Activated naive CD8-positive, alpha-beta T cell treated with anti-CD3 and anti-CD28 coated beads, Interleukin-2, amount 10 ng/mL, durations not matched to agents 7 days and 5 days (primary cell): ENCODE data around the gene ULK4. TPM values are rescaled to one million over a fixed set of nuclear protein-coding genes. Genes with fewer than 3 reads are reported as not detected.
"Not testable (repeated sequence)": the region's sequence is repeated elsewhere in the genome, so short reads cannot be mapped to it uniquely, and the experiment has no call there.

ENCODE experiments used
- ATAC-seq: fragments of 150-1000 bp; cut with Tn5 transposase; one replicate; pipeline ENCODE4 v1.10.0; 2021; ENCODE audit warnings: low read depth, moderate library complexity
- POLR2A ChIA-PET: fragments of 350-600 bp; sonication (Branson Sonifier 250); formaldehyde crosslinking; loops from one replicate; lab custom pipeline; 2021; ENCODE audit warnings: antibody characterized with exemption; lab: Charles Lee
- DNase-seq: peaks from one replicate; pipeline ENCODE4 v3.0.0; 2021
- H3K27ac Mint-ChIP-seq: one replicate; pipeline ENCODE4 v1.8.0; 2022; ENCODE audit warnings: mild to moderate bottlenecking, mixed read lengths
- H3K27me3 Mint-ChIP-seq: one replicate; pipeline ENCODE4 v1.8.0; 2022; ENCODE audit warnings: mild to moderate bottlenecking, moderate library complexity, mixed read lengths
- H3K36me3 Mint-ChIP-seq: one replicate; pipeline ENCODE4 v1.8.0; 2021; ENCODE audit warnings: mild to moderate bottlenecking, mixed read lengths
- H3K4me1 Mint-ChIP-seq: one replicate; pipeline ENCODE4 v1.8.0; 2021; ENCODE audit warnings: mixed read lengths
- H3K4me3 Mint-ChIP-seq: one replicate; pipeline ENCODE4 v1.8.0; 2022; ENCODE audit warnings: mild to moderate bottlenecking, moderate library complexity, mixed read lengths
- H3K9me3 Mint-ChIP-seq: one replicate; pipeline ENCODE4 v1.8.0; 2021; ENCODE audit warnings: mixed read lengths
- total RNA-seq, 2 experiments: library from RNA; stranded (reverse); gene quantifications; one replicate each; pipeline ENCODE4 v1.2.3, GENCODE V29; 2021

The ULK4 gene
- total RNA-seq, 2 experiments from 2014 or later: 18.6 to 19.0 TPM

DNA sequence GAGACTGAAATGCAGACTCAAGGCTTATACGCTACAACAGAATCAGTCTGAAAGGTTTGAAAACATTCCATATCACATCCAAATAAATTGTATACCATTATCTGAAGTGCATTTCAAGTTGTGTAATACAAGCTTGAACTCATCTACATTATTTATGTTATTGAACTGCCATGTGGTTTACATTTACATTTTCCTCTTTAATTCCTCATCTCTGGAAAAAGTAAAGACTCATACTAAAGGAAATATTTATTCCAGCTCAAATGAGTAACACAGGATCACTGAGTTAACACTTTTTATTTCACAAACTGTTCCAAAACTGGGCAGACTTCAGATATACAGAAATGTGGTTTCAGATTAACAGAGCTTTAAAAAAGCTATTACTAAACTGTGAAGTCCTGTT, 282.5 kb downstream of the ULK4 start:
- Mint-ChIP-seq H3K36me3 (peaks cover 2% of the 10 kb centered on the region), H3K9me3 (peaks cover 1% of the 10 kb centered on the region), H3K27ac (no peak overlapping the region), H3K4me1 (no peaks in the 10 kb centered on the region), H3K4me3 (no peak overlapping the region), H3K27me3 (no peaks in the 10 kb centered on the region)
- POLR2A ChIA-PET: no interaction called here
- ATAC-seq: no peak
- no peak for DNase-seq

DNA sequence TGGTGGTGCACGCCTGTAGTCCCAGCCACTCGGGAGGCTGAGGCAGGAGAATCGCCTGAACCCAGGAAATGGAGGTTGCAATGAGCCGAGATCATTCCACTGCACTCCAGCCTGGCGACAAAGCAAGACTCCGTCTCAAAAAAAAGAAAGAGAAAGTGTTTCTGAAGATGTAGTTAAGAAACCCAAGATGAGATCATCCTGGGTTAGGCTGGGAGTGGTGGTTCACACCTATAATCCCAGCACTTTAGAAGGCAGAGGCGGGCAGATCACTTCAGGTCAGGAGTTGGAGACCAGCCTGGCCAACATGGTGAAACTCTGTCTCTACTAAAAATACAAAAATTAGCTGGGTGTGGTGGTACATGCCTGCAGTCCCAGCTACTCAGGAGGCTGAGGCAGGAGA, 286.8 kb downstream of the ULK4 start:
- H3K9me3 Mint-ChIP-seq, H3K4me1 Mint-ChIP-seq, H3K4me3 Mint-ChIP-seq, DNase-seq, POLR2A ChIA-PET, H3K27ac Mint-ChIP-seq, H3K27me3 Mint-ChIP-seq, ATAC-seq, H3K36me3 Mint-ChIP-seq: not testable (repeated sequence)

DNA sequence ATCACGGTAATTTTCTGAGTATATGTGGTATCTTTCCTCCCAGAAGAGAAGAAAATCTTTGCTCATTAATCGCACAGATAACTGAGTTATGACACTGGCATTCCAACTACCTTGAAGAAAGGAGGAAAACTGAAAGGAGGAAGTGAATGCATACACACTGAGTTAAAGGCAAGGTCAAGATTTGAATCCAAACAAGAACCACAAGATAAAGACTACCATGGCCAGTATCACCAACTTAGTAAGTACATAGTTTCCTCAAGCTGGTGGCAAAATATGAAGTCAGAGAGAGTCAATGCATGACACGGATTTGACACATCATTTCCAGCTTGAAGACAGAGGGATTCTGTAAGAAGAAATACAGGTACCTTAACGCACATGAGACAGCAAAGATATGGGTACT, 287.5 kb downstream of the ULK4 start:
- ATAC-seq: no peak
- H3K4me1 Mint-ChIP-seq: no peaks in the 10 kb centered on the region
- no peaks in the 10 kb centered on the region for H3K36me3 Mint-ChIP-seq
- no peak overlapping the region for H3K4me3 Mint-ChIP-seq
- no peaks in the 10 kb centered on the region for H3K27me3 Mint-ChIP-seq
- DNase-seq: no peak
- POLR2A ChIA-PET: no interaction called here
- no peak overlapping the region for H3K27ac Mint-ChIP-seq
- H3K9me3 Mint-ChIP-seq: peaks cover 4% of the 10 kb centered on the region

DNA sequence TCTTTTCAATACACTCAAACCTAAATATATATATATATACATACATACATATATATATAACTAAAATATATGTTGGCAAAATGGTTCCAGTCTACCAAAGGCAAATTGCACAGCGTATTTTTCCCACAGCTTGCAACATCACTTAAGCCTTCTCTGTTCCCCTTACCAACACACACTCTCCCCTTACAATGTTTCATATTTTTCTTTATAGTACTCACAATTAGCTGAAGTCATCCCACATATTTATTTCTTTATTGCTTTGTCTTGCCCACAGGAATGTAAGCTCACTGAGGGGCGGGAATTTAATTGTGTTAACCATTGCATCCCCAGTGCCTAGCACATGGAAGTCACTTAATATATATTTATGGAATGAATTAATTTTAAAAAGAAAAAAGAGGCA, 288.3 kb downstream of the ULK4 start:
- Mint-ChIP-seq H3K27ac (no peak overlapping the region), H3K4me1 (no peaks in the 10 kb centered on the region), H3K36me3 (no peaks in the 10 kb centered on the region), H3K9me3 (peaks cover 4% of the 10 kb centered on the region), H3K4me3 (no peak overlapping the region), H3K27me3 (no peaks in the 10 kb centered on the region)
- POLR2A ChIA-PET: no interaction called here
- ATAC-seq (no peak), DNase-seq (no peak)

DNA sequence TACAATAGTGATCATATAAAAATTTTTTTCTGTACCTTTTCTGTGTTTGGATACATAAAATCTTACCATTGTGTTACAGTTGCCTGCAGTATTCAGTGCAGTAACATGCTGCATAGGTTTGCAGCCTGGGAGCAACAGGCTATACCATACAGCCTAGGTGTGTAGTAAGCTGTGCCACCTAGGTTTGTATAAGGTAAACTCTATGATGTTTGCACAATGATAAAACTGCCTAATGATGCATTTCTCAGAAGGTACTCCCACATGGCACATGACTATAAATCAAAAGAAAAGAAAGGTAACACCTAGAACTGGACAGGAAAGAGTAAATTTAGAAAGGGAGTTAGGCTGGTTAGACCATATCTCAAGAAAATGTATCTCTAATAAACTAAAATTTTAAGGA, 293.5 kb downstream of the ULK4 start:
- no peaks in the 10 kb centered on the region for H3K4me1 Mint-ChIP-seq
- no peak for DNase-seq
- no peak overlapping the region for H3K27ac Mint-ChIP-seq
- H3K36me3 Mint-ChIP-seq: peaks cover 7% of the 10 kb centered on the region
- peaks cover 17% of the 10 kb centered on the region for H3K9me3 Mint-ChIP-seq
- POLR2A ChIA-PET: no interaction called here
- ATAC-seq: no peak
- no peak overlapping the region for H3K4me3 Mint-ChIP-seq
- no peaks in the 10 kb centered on the region for H3K27me3 Mint-ChIP-seq

DNA sequence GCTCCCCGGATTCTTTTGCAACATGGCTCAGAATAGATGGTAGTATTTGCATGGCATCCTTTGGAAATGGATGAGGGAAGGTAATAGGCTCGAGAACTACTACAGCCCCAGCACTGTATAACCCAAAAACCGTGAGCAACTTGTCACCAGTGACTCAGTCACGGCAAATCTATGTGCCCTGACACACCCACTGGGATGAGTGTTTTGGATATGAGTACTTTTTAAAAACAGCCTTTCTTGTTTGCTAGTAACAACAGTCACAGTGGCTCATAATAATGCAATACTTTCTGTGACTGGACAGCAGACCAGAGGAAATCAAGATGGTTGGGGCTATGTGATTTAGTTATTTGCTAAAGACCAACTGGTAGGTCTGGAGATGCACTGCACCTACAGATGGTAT, 299.6 kb downstream of the ULK4 start:
- Mint-ChIP-seq H3K27me3 (no peaks in the 10 kb centered on the region), H3K9me3 (peaks cover 9% of the 10 kb centered on the region), H3K4me3 (no peak overlapping the region), H3K4me1 (no peaks in the 10 kb centered on the region), H3K27ac (no peak overlapping the region), H3K36me3 (peaks cover 10% of the 10 kb centered on the region)
- ATAC-seq: no peak
- DNase-seq: no peak
- POLR2A ChIA-PET: no interaction called here

DNA sequence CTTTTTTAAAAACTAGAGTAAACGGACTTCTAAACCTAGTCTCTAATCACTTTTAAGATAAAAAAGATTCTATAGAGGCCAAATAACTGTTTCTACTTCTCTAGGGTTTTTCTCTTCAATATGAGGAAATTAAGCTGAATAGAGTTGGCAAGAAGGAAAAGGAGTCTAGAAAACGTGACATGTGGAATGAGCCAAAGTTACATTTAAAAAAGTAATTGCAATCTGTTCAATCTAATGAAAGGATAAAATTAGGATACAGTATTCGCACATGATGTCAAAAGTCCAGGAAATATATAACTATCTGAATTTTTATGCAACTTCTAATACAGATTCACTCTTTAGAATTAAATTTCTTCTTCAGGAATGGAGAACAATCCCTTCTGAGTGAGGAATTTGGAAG, 300.1 kb downstream of the ULK4 start:
- peaks cover 10% of the 10 kb centered on the region for H3K36me3 Mint-ChIP-seq
- no peak overlapping the region for H3K4me3 Mint-ChIP-seq
- POLR2A ChIA-PET: no interaction called here
- H3K4me1 Mint-ChIP-seq: no peaks in the 10 kb centered on the region
- peaks cover 9% of the 10 kb centered on the region for H3K9me3 Mint-ChIP-seq
- no peak overlapping the region for H3K27ac Mint-ChIP-seq
- H3K27me3 Mint-ChIP-seq: no peaks in the 10 kb centered on the region
- ATAC-seq (no peak), DNase-seq (no peak)

DNA sequence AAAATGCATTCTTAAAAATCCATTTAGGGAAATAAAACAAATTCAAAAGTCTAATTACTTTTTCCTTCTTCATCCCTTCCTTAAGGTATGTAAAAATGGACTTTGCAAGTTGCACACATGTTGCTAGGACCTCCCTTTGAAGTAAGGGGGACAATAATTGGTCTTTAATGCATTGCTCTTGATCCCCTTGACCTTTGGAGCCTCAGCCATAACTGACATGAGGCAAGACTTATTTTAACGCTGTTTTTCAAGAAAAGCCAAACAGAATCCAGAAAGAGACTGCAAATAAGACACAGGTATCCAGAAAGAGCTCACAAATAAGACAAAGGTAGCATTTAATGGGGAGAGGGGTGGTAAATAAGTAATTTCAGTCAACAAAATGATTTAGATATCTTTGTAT, 301.4 kb downstream of the ULK4 start:
- H3K36me3 Mint-ChIP-seq: peaks cover 7% of the 10 kb centered on the region
- POLR2A ChIA-PET: no interaction called here
- ATAC-seq (no peak), DNase-seq (no peak)
- no peaks in the 10 kb centered on the region for H3K4me1 Mint-ChIP-seq
- no peaks in the 10 kb centered on the region for H3K27me3 Mint-ChIP-seq
- no peak overlapping the region for H3K4me3 Mint-ChIP-seq
- no peak overlapping the region for H3K27ac Mint-ChIP-seq
- peaks cover 3% of the 10 kb centered on the region for H3K9me3 Mint-ChIP-seq

DNA sequence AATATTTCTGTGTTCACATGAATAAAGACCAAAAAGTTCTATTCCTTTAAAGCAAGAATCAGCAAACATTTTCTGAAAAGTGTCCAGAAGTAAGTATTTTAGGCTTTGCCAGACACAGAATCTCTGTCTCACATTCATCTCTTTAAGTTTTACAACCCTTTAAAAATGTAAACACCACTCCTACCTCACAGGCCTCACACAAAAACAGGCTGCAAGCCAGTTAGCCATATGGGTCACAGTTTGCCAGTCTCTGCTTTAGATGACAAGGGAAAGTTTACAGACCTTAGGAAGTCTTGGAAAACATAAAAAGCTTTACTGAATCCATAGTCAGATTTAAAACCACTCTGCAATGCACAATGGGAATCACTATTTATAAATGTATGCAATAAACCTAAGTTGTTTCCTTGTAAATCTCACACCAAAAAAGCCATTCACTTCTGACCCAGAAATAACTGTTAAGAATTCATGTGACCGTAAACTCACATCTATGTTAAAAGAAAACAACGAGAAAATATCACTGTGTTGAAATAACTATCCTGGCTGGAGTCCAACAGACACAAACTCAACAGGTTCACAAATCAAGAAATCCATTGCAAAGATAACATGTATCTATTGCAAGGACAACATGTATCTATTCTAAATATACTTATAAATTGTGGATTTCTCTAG, 308.2 kb downstream of the ULK4 start:
- no peak overlapping the region for H3K4me3 Mint-ChIP-seq
- ATAC-seq (no peak), DNase-seq (no peak)
- no peaks in the 10 kb centered on the region for H3K27me3 Mint-ChIP-seq
- POLR2A ChIA-PET: no interaction called here
- H3K36me3 Mint-ChIP-seq: peaks cover under 1% of the 10 kb centered on the region
- H3K9me3 Mint-ChIP-seq: peaks cover 3% of the 10 kb centered on the region
- H3K27ac Mint-ChIP-seq: no peak overlapping the region
- H3K4me1 Mint-ChIP-seq: no peaks in the 10 kb centered on the region

DNA sequence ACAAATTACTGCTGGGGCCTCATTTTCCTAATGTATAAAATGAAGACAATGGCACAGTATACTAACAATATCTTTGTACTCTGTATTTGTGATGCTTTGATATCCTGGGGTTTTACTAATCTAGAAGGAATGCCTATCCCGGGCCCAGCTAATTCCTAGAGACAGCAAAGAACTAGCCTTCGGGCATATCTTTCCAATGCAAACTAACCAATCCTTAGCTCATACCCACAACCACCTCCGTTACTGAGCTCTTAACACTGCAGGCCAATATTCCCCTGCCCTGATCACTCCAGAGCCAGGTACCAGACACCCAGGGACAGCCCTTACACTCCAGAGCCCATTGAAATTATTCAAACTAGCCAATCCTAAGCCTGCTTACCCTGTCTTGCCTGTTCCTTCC, 309.0 kb downstream of the ULK4 start:
- H3K4me3 Mint-ChIP-seq: no peak overlapping the region
- H3K36me3 Mint-ChIP-seq: peaks cover 2% of the 10 kb centered on the region
- no peaks in the 10 kb centered on the region for H3K27me3 Mint-ChIP-seq
- no peak overlapping the region for H3K27ac Mint-ChIP-seq
- POLR2A ChIA-PET: no interaction called here
- no peak for ATAC-seq
- H3K4me1 Mint-ChIP-seq: no peaks in the 10 kb centered on the region
- DNase-seq: no peak
- H3K9me3 Mint-ChIP-seq: peaks cover 6% of the 10 kb centered on the region

DNA sequence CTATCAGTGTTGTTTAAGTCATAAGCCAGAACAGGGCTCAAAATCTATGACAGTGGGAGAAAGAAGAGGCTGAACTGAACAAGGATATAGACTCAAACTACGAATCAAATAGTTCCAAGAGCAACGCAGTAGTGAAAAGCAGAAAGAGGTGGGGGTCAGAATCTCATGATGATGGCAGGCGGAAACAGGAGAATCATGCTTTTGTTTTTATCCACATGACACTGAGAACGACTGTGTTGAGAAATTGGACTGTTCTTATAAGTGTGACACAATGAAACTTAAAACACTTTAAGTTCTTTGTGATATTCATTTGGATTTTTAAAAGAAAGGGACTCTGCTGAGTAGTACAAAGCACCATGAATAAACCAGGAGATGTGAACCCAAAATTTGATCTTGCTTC, 309.4 kb downstream of the ULK4 start:
- no peak overlapping the region for H3K27ac Mint-ChIP-seq
- peaks cover 6% of the 10 kb centered on the region for H3K9me3 Mint-ChIP-seq
- no peak for DNase-seq
- no peaks in the 10 kb centered on the region for H3K27me3 Mint-ChIP-seq
- POLR2A ChIA-PET: no interaction called here
- ATAC-seq: no peak
- no peak overlapping the region for H3K4me3 Mint-ChIP-seq
- no peaks in the 10 kb centered on the region for H3K4me1 Mint-ChIP-seq
- H3K36me3 Mint-ChIP-seq: peaks cover 2% of the 10 kb centered on the region

DNA sequence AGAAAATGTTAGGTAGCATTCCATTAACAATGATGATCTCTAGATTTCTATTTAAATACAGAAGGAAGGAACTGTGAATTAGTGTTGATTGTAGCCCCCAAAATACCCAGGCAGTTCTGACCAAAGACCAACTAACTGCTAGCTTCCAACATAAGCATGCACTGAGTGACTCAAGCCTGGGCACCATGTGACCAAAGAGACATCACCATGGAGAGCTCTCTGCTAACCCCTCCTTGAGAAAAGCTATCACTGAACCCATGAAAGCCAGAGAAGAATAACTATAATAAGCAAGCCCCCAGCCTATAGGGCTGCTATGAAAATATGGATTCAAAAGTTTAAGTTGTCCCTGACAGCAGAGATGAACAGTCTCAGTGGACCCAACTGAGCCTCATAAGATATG, 310.2 kb downstream of the ULK4 start:
- no peak for DNase-seq

DNA sequence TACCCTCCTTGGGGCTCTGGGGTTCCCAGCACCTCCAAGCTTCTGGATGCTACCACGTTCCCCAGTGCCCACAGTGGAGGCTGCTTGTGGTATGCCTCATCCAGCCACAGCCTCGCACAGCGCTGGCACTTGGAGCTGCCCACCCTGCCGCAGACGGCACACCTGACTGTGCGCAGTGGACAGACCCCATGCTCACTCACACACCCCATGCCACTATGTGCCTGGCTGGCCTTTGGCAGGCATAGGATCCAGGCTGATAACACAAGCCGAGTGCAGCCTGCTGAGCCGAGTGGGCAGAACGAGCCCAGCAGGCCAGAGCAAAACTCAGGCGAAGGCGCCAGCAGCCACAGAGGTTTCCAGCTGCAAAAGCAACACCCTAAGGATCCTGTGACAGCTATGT, 311.5 kb downstream of the ULK4 start:
- H3K9me3 Mint-ChIP-seq: peaks cover 11% of the 10 kb centered on the region
- ATAC-seq (no peak), DNase-seq (no peak)
- H3K27ac Mint-ChIP-seq: no peak overlapping the region
- H3K27me3 Mint-ChIP-seq: no peaks in the 10 kb centered on the region
- H3K4me3 Mint-ChIP-seq: no peak overlapping the region
- H3K36me3 Mint-ChIP-seq: peaks cover 2% of the 10 kb centered on the region
- POLR2A ChIA-PET: no interaction called here
- H3K4me1 Mint-ChIP-seq: no peaks in the 10 kb centered on the region

More for the DNA sequence above, 310.2 kb downstream of the ULK4 start:
- Mint-ChIP-seq H3K27ac (no peak overlapping the region), H3K27me3 (no peaks in the 10 kb centered on the region), H3K4me1 (no peaks in the 10 kb centered on the region), H3K36me3 (peaks cover 2% of the 10 kb centered on the region), H3K4me3 (no peak overlapping the region), H3K9me3 (peaks cover 6% of the 10 kb centered on the region)
- POLR2A ChIA-PET: interaction anchor here (0.7 kb wide), 1 partner anchor 578 kb away, joined by 3 read pairs; no protein-coding TSS in a partner anchor
- no peak for ATAC-seq

DNA sequence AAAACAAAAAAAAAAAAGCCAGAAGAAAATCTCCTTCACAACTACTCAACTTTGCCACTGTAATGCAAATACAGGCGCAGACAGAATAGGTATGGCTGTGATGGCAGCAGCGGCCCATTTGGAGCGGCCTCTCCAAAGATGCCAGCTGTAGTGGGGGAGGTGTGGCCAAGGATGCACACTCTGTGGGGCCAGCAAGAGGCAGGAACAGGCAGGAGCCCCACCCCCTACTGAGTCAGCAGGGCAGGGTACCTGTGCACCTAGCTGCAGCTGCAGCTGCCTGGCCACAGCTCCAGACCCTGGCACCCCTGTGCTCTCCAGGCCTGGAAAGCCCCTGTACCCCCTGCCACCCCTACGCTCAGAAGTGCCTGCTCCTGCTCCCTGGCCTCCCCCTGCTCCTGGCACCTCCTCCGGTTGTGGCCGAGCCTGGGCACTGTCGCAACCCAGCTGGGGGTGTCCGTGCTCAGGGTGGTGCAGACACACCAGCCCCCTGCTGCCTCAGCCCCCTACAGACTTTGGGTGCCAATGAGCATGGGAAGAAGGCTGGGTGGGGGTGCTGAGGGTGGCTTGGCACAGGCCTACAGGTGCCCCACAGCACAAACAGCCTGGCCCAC, 312.7 kb downstream of the ULK4 start:
- POLR2A ChIA-PET: no interaction called here
- no peaks in the 10 kb centered on the region for H3K27me3 Mint-ChIP-seq
- H3K27ac Mint-ChIP-seq: no peak overlapping the region
- no peaks in the 10 kb centered on the region for H3K4me1 Mint-ChIP-seq
- DNase-seq: no peak
- peaks cover 2% of the 10 kb centered on the region for H3K36me3 Mint-ChIP-seq
- peaks cover 11% of the 10 kb centered on the region for H3K9me3 Mint-ChIP-seq
- H3K4me3 Mint-ChIP-seq: no peak overlapping the region
- ATAC-seq: no peak
